Osteocyte (in vitro differentiated cells): ENCODE data around the gene CAPZA3. TPM values are rescaled to one million over a fixed set of nuclear protein-coding genes. Genes with fewer than 3 reads are reported as not detected.

ENCODE experiments used
- DNase-seq: peaks from one replicate; pipeline ENCODE4 v3.0.0; 2021; ENCODE audit warnings: mixed read lengths; ENCODE audit not compliant: unreplicated experiment; ENCODE audit errors: extremely low spot score
- H3K27ac Mint-ChIP-seq: one replicate; pipeline ENCODE4 v1.8.0; 2021; ENCODE audit warnings: mild to moderate bottlenecking, mixed read lengths; ENCODE audit not compliant: unreplicated experiment
- H3K27me3 Mint-ChIP-seq: one replicate; pipeline ENCODE4 v1.8.0; 2021; ENCODE audit warnings: mixed read lengths; ENCODE audit not compliant: unreplicated experiment
- H3K36me3 Mint-ChIP-seq: one replicate; pipeline ENCODE4 v1.8.0; 2021; ENCODE audit warnings: mixed read lengths; ENCODE audit not compliant: unreplicated experiment
- H3K4me1 Mint-ChIP-seq: one replicate; pipeline ENCODE4 v1.8.0; 2021; ENCODE audit warnings: mixed read lengths; ENCODE audit not compliant: unreplicated experiment
- H3K4me3 Mint-ChIP-seq: one replicate; pipeline ENCODE4 v1.8.0; 2021; ENCODE audit warnings: mild to moderate bottlenecking, moderate library complexity, mixed read lengths; ENCODE audit not compliant: unreplicated experiment
- H3K9me3 Mint-ChIP-seq: one replicate; pipeline ENCODE4 v1.8.0; 2021; ENCODE audit warnings: mixed read lengths; ENCODE audit not compliant: unreplicated experiment
- CTCF ChIP-seq: fragments of 200-600 bp; sonication (generic); IDR thresholded peaks from 2 replicates; pipeline ENCODE4 v1.5.0; 2021; ENCODE audit warnings: antibody characterized with exemption, mild to moderate bottlenecking, moderate library complexity
- total RNA-seq: library from RNA; stranded (reverse); gene quantifications from 2 replicates; pipeline ENCODE4 v1.2.1, GENCODE V29; 2021

CAPZA3 gene
- total RNA-seq, 1 donor from 2014 or later = not detected

DNA sequence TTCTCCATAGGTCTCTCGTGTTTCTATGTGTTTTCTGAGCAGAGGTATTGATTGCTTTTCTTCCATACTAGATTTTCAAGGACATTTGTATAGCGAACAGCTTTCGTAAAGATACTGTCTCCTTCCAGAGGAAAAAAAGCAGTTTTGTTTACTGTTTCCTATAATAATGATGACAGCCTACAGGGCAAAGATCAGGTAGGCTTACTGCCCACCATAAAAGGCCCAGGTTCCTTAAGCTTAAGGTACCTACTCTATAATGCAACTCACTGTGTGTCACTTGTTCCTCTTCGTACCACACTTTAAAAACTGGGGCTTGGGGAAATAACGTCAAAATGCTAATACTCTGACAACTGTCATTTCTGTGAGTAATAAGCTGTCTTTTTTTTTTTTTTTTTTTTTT is 6.8 kb upstream of the CAPZA3 start:
- Mint-ChIP-seq H3K4me1 (no peaks in the 10 kb centered on the region), H3K4me3 (no peak overlapping the region), H3K9me3 (peaks cover 16% of the 10 kb centered on the region), H3K27me3 (no peaks in the 10 kb centered on the region), H3K27ac (no peak overlapping the region), H3K36me3 (peaks cover 2% of the 10 kb centered on the region)
- DNase-seq = no peak
- TF ChIP-seq CTCF = no peak

DNA sequence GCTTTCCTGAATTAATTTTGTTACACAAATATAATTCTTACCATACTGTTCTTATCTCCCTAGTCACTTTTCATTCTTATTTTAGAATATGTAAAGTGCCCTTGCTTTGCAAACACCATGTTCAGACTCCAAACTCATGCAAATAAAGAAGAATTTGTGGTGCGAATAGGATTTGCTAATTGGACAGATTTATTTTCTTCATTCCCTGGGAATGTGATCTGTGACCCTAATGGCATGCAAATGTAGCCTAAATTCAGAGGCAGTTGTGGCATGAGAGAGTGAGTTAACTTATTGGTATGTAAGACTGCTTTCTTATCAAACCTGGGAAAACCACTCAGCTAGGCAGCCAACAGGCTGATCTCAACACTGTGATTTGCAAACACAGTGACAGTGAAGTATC is 10.0 kb downstream of the CAPZA3 start:
- Mint-ChIP-seq H3K4me3 (no peak overlapping the region), H3K4me1 (peaks cover 30% of the 10 kb centered on the region), H3K27me3 (no peaks in the 10 kb centered on the region), H3K27ac (no peak overlapping the region), H3K36me3 (no peaks in the 10 kb centered on the region), H3K9me3 (no peaks in the 10 kb centered on the region)
- TF ChIP-seq CTCF = no peak
- DNase-seq = no peak

- Mint-ChIP-seq H3K36me3 (no peaks in the 10 kb centered on the region), H3K4me3 (no peak overlapping the region), H3K27me3 (no peaks in the 10 kb centered on the region), H3K27ac (no peak overlapping the region), H3K4me1 (peaks cover 39% of the 10 kb centered on the region), H3K9me3 (no peaks in the 10 kb centered on the region)
- no peak for DNase-seq
- no peak for TF ChIP-seq CTCF
Observed at GRCh38 chr12:18749386-18749957, 11.6 kb downstream of the CAPZA3 start.

- no peak for DNase-seq
- no peak overlapping the region for H3K4me3 Mint-ChIP-seq
- H3K27ac Mint-ChIP-seq = no peak overlapping the region
- no peaks in the 10 kb centered on the region for H3K9me3 Mint-ChIP-seq
- H3K27me3 Mint-ChIP-seq = no peaks in the 10 kb centered on the region
- TF ChIP-seq CTCF = no peak
- peaks cover 39% of the 10 kb centered on the region for H3K4me1 Mint-ChIP-seq
- no peaks in the 10 kb centered on the region for H3K36me3 Mint-ChIP-seq
Observed at GRCh38 chr12:18750085-18750484, 12.2 kb downstream of the CAPZA3 start.

GRCh38 chr12:18751866-18752265 is 13.9 kb downstream of the CAPZA3 start:
- Mint-ChIP-seq H3K27me3 (no peaks in the 10 kb centered on the region), H3K4me1 (peaks cover 39% of the 10 kb centered on the region), H3K9me3 (no peaks in the 10 kb centered on the region), H3K36me3 (no peaks in the 10 kb centered on the region), H3K4me3 (no peak overlapping the region), H3K27ac (no peak overlapping the region)
- DNase-seq = no peak
- TF ChIP-seq CTCF = no peak
